ENCODE measurements around the gene TAL2.

The TAL2 gene

GRCh38 chr9:105662184-105663104, at the start of gene TAL2:
TSS of gene TAL2 (plus strand) at chr9:105662457. CDS start at chr9:105662497, 40 bp downstream.
- no peak for DNase-seq

GRCh38 chr9:105621001-105621400, 41.3 kb upstream of the TAL2 start:
- DNase-seq, result no peak

DNA sequence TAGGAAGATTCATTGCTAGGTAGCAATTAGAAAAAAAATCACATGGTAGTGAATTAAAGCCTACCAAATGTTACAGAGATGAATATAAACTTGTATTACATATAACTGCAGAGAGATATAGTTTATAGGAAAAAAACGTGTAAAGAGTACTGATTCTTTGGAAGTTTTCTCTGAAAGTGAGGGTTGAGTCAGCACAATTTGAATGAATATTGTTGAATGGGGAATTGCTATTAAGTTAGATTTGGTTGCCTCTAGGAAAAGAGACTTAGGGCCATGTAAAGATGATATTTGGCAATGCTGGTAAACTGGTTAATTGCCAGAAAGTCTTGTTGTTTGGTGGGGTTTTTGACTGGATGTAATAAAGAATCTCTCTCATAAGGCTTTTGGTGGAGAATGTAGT, 37.2 kb upstream of the TAL2 start:
- DNase-seq, result no peak

DNA sequence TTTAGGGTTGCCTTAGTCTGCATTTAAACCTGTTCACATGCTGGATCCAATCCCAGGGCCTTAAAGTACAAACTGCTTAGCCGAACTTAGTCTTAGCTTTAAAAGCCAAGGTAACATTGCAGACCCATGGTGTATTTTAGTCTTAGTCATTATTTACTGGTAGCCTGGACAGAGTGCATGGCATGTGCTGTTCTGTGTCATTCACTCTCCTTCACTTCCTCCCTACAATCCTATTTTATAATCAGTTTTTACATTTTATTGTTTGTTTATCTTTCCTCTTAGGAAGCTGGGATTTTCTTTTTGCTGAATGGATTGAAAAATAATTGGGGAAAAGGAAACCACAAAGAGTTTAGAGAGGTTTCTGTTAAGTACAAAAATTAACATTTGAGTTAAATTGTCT, 29.4 kb upstream of the TAL2 start:
- no peak for DNase-seq

DNA sequence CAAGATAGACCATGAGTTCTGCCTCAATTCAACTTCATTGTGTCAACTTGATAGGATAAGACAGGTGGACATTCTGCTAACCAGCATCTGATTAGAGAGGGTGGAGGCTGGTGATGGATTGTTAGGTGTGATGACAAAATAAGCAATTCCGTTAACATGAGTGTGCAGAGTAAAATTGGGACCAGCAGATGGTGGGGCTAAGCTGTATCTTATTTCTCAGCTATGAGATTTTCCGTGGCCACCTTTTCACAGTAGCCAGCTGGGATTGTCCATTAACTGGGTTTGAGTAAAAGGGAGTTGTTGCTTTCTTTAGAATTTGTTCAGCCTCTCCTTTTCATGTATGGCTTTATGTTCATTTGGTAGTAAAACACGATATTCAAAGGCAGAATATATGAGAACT, 28.8 kb upstream of the TAL2 start:
- DNase-seq, result no peak

DNA sequence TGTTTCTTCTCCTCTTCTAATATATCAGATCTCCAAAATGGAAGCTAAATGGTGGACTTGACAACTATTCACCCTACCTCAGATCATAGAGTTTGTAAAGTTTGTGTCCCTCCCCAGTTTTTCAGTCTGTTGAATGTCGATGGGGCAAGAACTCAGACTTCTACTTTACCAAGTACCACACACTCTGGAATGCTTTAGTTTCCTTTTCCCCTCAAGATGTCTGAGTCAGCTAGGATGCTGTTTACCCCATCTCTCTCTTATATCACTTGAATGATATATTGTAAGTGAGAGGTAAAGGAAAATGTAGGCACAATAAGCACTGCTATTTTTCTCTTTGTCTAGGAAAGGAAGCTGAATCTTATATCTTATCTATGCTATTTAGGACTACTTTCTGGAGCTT, 25.9 kb upstream of the TAL2 start:
- DNase-seq, result no peak

GRCh38 chr9:105637787-105638395, 24.4 kb upstream of the TAL2 start:
- DNase-seq, result peak; percentile 22

DNA sequence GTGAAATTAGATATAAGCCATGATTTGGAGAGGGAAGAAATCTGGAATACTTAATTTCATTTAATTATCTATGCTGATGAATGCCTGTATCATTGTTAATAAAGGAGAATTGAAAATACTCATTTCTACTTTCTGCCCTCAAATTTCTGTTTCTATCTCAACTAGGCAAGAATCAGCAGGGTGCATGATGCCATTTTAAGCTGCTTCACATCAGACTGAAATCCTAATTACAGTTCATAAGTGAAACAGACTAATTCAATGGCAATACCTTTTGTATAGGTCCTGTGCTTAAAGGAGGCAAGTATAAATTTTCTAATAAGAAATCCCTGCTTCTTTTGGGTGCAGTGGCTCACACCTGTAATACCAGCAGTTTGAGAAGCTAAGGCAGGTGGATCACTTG, 22.3 kb upstream of the TAL2 start:
- no peak for DNase-seq

DNA sequence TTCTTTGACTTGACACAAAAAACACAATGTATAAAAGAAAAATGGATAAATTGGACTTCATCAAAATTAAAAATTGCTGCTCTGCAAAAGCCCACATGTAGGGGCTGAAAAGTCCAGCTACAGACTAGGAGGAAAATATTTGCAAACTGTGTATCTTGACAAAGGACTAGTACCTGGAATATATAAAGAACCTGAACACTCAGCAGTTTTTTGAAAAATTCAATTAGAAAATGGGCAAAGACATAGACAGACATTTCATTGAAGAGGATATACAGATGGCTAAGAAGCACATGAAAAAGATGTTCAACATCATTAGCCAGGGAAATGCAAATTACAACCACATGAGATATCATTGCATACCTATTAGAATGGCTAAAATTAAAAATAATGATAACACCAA, 18.5 kb upstream of the TAL2 start:
- DNase-seq, result no peak

DNA sequence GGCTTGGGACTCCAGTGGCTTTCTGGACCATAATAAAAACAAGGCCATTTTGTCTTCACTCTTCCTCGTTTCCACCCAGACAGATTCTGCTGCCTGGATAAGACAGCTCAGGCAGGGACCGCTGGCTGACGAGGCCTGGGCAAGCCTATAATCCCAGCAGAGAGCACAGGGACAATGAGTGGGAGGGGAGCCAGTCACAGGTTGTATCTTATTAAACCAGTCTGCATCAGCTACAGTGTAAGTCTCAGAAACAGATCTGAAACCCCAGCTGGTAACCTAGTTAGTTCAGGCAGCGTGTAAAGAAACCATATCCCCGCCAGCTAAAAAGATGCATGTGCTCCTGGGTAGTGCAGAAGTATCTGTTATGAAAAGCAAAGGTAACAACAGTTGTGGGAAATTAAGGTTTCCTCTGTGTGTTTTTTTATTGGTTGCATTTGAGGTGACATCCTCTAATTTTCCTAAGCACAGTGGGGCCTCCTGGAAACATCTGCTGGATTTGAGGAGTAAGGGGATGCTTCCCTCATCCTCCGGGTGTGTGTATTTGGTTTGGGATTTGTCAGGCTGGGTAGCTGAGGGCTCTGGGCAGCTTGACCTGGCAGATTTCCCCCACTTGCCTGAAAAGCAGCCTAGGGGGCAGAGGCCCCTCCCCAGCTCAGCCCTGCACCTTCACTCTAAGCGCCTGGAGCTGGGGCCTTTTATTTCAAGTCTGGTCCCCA, 15.2 kb upstream of the TAL2 start:
- DNase-seq, result no peak

- DNase-seq, result peak; percentile 33
Measured at GRCh38 chr9:105647595-105648349, 14.5 kb upstream of the TAL2 start.

DNA sequence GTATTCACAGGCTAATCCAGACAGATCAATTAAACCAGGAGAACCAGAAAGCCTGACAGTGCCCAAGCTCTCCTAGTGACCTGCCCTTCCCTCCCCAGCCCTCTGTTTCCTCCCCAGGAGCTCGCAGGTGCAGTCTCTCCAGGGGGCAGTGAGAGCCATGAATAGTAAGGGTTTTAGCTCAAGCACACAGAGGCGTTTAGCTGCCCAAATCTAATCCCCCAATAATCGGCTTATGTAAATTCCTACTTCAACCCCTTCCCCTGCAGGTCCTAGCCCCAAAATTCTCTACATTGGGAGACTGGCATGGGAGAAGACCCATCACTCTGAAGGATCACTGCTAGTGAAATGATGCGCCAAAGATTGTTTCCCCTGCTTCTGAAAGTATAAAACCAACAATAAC, 10.5 kb upstream of the TAL2 start:
- no peak for DNase-seq

- peak; percentile 62 for DNase-seq
Measured at GRCh38 chr9:105656131-105656921, 5.9 kb upstream of the TAL2 start.

DNA sequence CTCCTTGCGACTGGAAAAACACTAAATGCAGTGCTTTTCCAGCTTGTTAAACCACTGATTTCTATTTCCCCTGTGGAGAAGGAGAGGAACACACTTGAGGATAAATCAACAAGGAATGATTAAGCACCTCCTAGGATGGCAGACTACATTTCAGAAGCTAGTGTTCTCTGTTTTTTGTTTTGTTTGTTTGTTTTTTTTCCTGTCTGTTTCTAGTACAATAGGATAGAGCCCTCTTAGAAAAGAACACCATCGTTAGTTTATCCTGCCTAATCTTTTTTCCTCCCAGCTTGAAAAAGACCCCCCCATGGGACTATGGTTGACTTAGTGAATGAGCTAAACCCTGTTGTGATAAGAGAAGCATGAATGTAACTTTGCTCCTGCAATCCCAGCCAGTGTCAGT, 3.9 kb upstream of the TAL2 start:
- no peak for DNase-seq

- no peak for DNase-seq
Measured at GRCh38 chr9:105661011-105661410, 1.2 kb upstream of the TAL2 start.

DNA sequence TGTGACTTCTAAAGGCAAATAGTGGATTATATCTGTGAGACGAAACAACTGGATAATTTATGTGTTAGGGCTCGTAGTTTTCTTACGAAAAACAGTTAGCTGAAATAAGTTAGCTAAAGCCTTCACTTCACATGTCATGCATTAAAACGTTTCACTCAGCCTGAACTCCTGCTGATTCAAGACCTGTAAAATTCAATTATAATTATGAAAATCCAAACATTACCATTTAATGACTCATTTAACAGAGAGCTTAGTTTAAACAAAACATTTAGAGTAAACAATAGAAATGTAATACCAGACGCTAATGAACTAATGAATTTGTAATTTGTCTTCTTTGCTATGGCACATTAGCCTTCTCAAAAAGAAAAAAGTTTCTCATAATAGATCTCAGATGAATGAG, 1.7 kb downstream of the TAL2 start:
- DNase-seq, result no peak

DNA sequence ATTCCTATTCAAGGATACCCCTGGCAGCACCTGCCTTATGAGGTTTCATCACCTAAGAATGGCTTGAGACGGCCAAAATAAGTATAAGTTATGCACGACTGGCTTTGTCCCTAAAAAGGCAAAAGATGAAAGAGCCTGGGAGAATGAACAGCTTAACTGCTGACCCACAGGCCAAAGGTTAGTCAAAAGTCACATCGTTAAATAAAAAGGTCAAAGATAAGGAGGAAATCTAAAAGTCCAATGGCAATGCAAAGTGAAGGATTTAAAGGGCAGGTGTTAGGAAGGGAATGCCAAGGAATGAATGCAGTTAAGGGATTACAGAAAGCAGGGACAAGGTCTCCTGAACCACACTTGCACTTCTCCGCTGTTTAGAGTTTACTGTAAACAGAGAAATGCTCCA, 5.6 kb downstream of the TAL2 start:
- no peak for DNase-seq

DNA sequence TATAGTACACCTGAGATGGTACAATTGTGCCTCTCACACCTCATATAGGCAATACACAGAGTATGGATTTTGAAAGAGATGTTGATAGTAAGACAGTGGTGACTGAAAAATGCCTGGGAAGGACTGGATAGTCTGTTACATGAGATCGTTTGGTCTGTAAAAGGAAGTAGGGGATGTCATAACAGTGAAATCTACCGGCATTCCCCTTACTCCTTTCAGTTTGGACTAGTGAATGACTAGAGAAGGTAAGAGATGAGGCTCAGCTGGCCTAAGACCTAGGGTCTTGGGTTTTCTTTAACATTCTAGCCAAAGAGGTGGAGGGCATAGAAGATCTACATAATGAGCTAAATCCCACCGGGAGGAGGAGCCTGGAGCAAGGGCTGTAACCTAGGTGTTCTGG, 8.1 kb downstream of the TAL2 start:
- DNase-seq, result no peak

- DNase-seq, result no peak
Measured at GRCh38 chr9:105670775-105671174, 8.5 kb downstream of the TAL2 start.

DNA sequence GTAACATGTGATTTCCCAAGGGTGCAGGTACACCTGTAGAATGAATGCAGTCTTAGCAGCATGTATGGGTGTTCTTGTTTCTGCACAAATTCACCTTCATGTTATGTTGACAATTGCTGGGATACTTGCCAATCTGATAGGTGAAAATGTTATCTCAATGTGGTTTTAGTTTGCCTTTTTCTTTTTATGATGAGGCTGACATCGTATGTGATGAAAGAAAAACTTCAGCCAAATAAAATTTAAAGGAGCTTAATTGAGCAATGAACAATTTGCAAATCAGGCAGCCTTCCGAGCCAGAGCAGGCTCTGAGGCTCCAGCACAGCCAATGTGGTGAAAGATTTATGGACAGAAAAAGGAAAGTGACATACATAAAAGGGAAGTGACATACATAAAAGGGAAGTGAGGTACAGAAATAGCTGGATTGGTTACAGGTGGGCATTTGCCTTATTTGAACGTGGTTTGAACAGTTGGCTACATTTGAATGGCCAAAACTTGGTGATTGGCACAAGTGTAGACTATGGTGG, 10.5 kb downstream of the TAL2 start:
- DNase-seq, result peak; percentile 75

DNA sequence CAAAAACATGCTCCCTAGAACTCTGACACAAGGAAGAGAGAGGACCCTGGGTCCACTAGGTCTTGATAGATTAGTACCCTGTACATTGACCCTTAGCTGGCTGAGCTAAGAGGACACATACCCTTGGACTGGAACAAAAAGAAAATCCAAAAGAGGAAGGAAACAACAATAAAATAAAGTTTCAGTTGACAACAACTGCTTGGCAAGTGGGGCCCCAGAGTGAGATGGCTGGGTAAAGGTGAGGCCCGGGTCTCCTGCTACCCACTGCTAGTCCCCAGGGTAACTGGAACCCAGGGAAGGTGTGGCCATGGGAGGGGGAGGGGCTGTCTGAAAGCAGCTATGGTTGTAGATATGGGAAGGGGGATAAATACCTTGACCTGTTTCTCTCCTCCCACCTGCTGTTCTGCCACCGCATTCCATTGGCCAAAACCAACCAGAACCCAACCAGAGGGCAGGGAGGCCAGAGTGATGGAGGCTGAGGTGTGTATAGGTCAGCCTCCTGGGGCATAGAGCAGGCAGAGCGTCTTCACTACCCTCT, 11.7 kb downstream of the TAL2 start:
- DNase-seq, result no peak

Measured in hematopoietic multipotent progenitor cell treated with erythropoietin and hydrocortisone succinate and interleukin-3 and kit ligand, for 4 days (in vitro differentiated cells).